B cell (primary cell): ENCODE data around the gene TARBP2. TPM values are rescaled to one million over a fixed set of nuclear protein-coding genes. Genes with fewer than 3 reads are reported as not detected.
A peak's percentile ranks its signal among the peaks of the same experiment; 100 is the strongest.

Experiments
- ATAC-seq: fragments of 200-7000 bp; cut with Tn5 transposase; one replicate; pipeline ENCODE4 v1.10.0; 2021; ENCODE audit warnings: low read depth, mild to moderate bottlenecking, moderate number of reproducible peaks, moderate library complexity
- CTCF ChIA-PET: fragments of 350-600 bp; sonication (Branson Sonifier 250); formaldehyde crosslinking; loops from one replicate; lab custom pipeline; 2021; ENCODE audit warnings: antibody characterized with exemption, inconsistent platforms; lab: Charles Lee
- POLR2A ChIA-PET: fragments of 350-600 bp; sonication (Branson Sonifier 250); formaldehyde crosslinking; loops from one replicate; lab custom pipeline; 2021; ENCODE audit warnings: antibody characterized with exemption; lab: Charles Lee
- DNase-seq: peaks from one replicate; pipeline ENCODE4 v3.0.0; 2013
- H2AFZ ChIP-seq: 2 replicates; pipeline ENCODE4 v1.6.1; 2012; ENCODE audit warnings: mild to moderate bottlenecking, low read depth, low read length; ENCODE audit not compliant: insufficient read depth, poor library complexity, severe bottlenecking
- H3K27ac ChIP-seq, 2 donors: 1 replicate in 1 of 2; 2 replicates in 1 of 2; pipeline ENCODE4 v1.5.1; 2012 to 2013; ENCODE audit warnings: low read length in 2 of 2, mild to moderate bottlenecking in 2 of 2, moderate library complexity in 1 of 2
- H3K27me3 ChIP-seq, 4 experiments: fragments of 200-600 bp in 1 of 4; sonication (generic) in 1 of 4; replicated peaks in 1 of 4; 1 replicate in 2 of 4; 2 replicates in 2 of 4; pipeline versions ENCODE4 v1.6.1 to v1.7.0; 2013 to 2016; ENCODE audit warnings: low read length in 3 of 4, mild to moderate bottlenecking in 2 of 4, mixed read lengths in 1 of 4, moderate library complexity in 1 of 4; ENCODE audit not compliant: insufficient read depth in 4 of 4, control insufficient read depth in 3 of 4; ENCODE audit errors: control extremely low read depth in 1 of 4
- H3K36me3 ChIP-seq, 2 experiments: replicated peaks in 1 of 2; 1 replicate in 1 of 2; 2 replicates in 1 of 2; pipeline versions ENCODE4 v1.6.1 to v1.7.1; 2013; ENCODE audit warnings: low read length in 1 of 2; ENCODE audit not compliant: insufficient read depth in 2 of 2, control insufficient read depth in 1 of 2; ENCODE audit errors: control extremely low read depth in 1 of 2, extremely low read depth in 1 of 2
- H3K4me1 ChIP-seq, 2 donors: fragments of 200-600 bp in 1 of 2; sonication (generic) in 1 of 2; 1 replicate in 1 of 2; 2 replicates in 1 of 2; pipeline versions ENCODE4 v1.5.1 to v1.6.1; 2013 to 2017; ENCODE audit warnings: low read length in 2 of 2; ENCODE audit not compliant: control insufficient read depth in 2 of 2, insufficient read depth in 2 of 2
- H3K4me2 ChIP-seq: replicated peaks from 2 replicates; pipeline ENCODE3; 2012; ENCODE audit warnings: mild to moderate bottlenecking, low read depth, low read length; ENCODE audit not compliant: poor library complexity, severe bottlenecking
- H3K4me3 ChIP-seq, 5 experiments: fragments of 200-600 bp in 1 of 5; sonication (generic) in 1 of 5; 1 replicate in 3 of 5; 2 replicates in 2 of 5; pipeline versions ENCODE4 v1.5.1 to v1.7.0; 2011 to 2016; ENCODE audit warnings: low read length in 4 of 5, mild to moderate bottlenecking in 4 of 5, low read depth in 2 of 5, control low read depth in 1 of 5, moderate library complexity in 1 of 5; ENCODE audit not compliant: insufficient read depth in 1 of 5; ENCODE audit errors: control extremely low read depth in 1 of 5, extremely low read depth in 1 of 5
- H3K79me2 ChIP-seq: fragments of 200-600 bp; sonication (generic); one replicate; pipeline ENCODE4 v1.6.0; 2016; ENCODE audit warnings: low read length; ENCODE audit not compliant: control insufficient read depth, insufficient read depth
- H3K9ac ChIP-seq: fragments of 200-600 bp; sonication (generic); 2 replicates; pipeline ENCODE4 v1.6.1; 2017; ENCODE audit warnings: mild to moderate bottlenecking, low read length, moderate library complexity
- H3K9me3 ChIP-seq, 3 donors: one replicate each; pipeline versions ENCODE4 v1.6.1 to v1.7.1; 2013; ENCODE audit warnings: low read length in 2 of 3; ENCODE audit not compliant: control insufficient read depth in 2 of 3, insufficient read depth in 1 of 3; ENCODE audit errors: control extremely low read depth in 1 of 3
- H4K20me1 ChIP-seq: 2 replicates; pipeline ENCODE4 v1.6.0; 2012; ENCODE audit warnings: mild to moderate bottlenecking, low read length; ENCODE audit not compliant: insufficient read depth, control insufficient read depth, poor library complexity, severe bottlenecking
- H3K27ac Mint-ChIP-seq: one replicate; pipeline ENCODE4 v1.8.0; 2021; ENCODE audit warnings: mixed read lengths
- H3K27me3 Mint-ChIP-seq: one replicate; pipeline ENCODE4 v1.8.0; 2021; ENCODE audit warnings: mixed read lengths
- H3K4me1 Mint-ChIP-seq: one replicate; pipeline ENCODE4 v1.8.0; 2021; ENCODE audit warnings: mixed read lengths
- H3K4me3 Mint-ChIP-seq: one replicate; pipeline ENCODE4 v1.8.0; 2021; ENCODE audit warnings: mixed read lengths
- H3K9me3 Mint-ChIP-seq: one replicate; pipeline ENCODE4 v1.8.0; 2022; ENCODE audit warnings: mixed read lengths; ENCODE audit not compliant: insufficient read depth
- CTCF ChIP-seq: fragments of 200-600 bp; IDR thresholded peaks from one replicate; pipeline ENCODE4 v1.8.0; 2022; ENCODE audit warnings: antibody characterized with exemption, mild to moderate bottlenecking
- EZH2 ChIP-seq: IDR thresholded peaks from 2 replicates; pipeline ENCODE4 v1.6.1; 2012; ENCODE audit warnings: borderline replicate concordance, low read depth, mild to moderate bottlenecking, moderate library complexity, low read length; ENCODE audit not compliant: insufficient read depth, poor library complexity, severe bottlenecking
- WGBS: methylation state at CpG from one replicate; pipeline ENCODE4 v1.1.5; 2013; ENCODE audit warnings: missing lambda C conversion rate; ENCODE audit not compliant: insufficient coverage; 5-methylcytosine and 5-hydroxymethylcytosine counted together
- intact Hi-C: fragments of 100-400 bp; cut with micrococcal nuclease; formaldehyde crosslinking; loops from one replicate; pipeline ENCODE4 v1.10.0; 2022
- polyA plus RNA-seq: library from polyadenylated mRNA; depleted of rRNA; stranded (reverse); fragments of >200 nt; gene quantifications from 2 replicates; pipeline ENCODE4 v1.2.3, GENCODE V29; 2012
- total RNA-seq, 2 donors: library from RNA; stranded (reverse); fragments of 120-200 nt in 1 of 2; gene quantifications; 1 replicate in 1 of 2; 2 replicates in 1 of 2; pipeline versions ENCODE4 v1.2.3 to v1.2.4, GENCODE V29; 2013 to 2022

Gene TARBP2
- total and polyA plus RNA-seq, 2 donors (not counting 1 experiment from before 2014, with no cell fraction given): 41.6 to 47.2 TPM

- peaks cover 0 to 6% of the 10 kb centered on the region in 2 experiments for H3K36me3 ChIP-seq
- peaks cover 29% of the 10 kb centered on the region for H3K4me1 Mint-ChIP-seq
- no peak for ATAC-seq
- peaks cover 16% of the 10 kb centered on the region for H3K79me2 ChIP-seq
- TF ChIP-seq EZH2: no peak
- TF ChIP-seq CTCF: peak; percentile 15
- H3K27me3 ChIP-seq: no peaks in the 10 kb centered on the region
- peaks cover 0 to 6% (median 0%) of the 10 kb centered on the region in 3 donors for H3K9me3 ChIP-seq
- H2AFZ ChIP-seq: peak within 1 kb of the TSS; percentile 94
- intact Hi-C loops: loop anchor here (1.0 to 2.0 kb wide), 9 partner anchors 47 to 493 kb away; partner anchors contain the start of genes ATF7, CSAD, EIF4B and PCBP2
- peak within 1 kb of the TSS; percentile 85 for H3K4me2 ChIP-seq
- POLR2A ChIA-PET: interaction anchor here (0.6 to 2.6 kb wide), 3 partner anchors 12 to 147 kb away, joined by 5 to 15 read pairs (median 5); partner anchors contain the start of gene SP1
- WGBS: under 1% methylated on average over 33 of the region's 51 CpGs
- H3K27me3 Mint-ChIP-seq: no peaks in the 10 kb centered on the region
- peak within 1 kb of the TSS; percentile 92 for H3K4me3 Mint-ChIP-seq
- DNase-seq: peak; percentile 60
- no peaks in the 10 kb centered on the region for H4K20me1 ChIP-seq
- no peaks in the 10 kb centered on the region for H3K9me3 Mint-ChIP-seq
- peak within 1 kb of the TSS; percentile 65 to 94 (median 76) for H3K4me3 ChIP-seq
- H3K27ac Mint-ChIP-seq: peak within 1 kb of the TSS; percentile 97
- CTCF ChIA-PET: interaction anchor here (1.5 to 3.5 kb wide), 2 partner anchors 9 to 26 kb away, joined by 4 to 27 read pairs; no protein-coding TSS in a partner anchor
- peak within 1 kb of the TSS; percentile 99 for H3K9ac ChIP-seq
- H3K4me1 ChIP-seq: peaks cover 22 to 28% of the 10 kb centered on the region in 2 donors
- H3K27ac ChIP-seq: peak within 1 kb of the TSS; percentile 95 to 97
Measured at GRCh38 chr12:53499266-53500141, 1.6 kb upstream of the TARBP2 start, which contains the start of gene MAP3K12. Gene MAP3K12, minus strand, starts transcription at chr12:53499458. Its CDS starts 12,067 bp downstream, at chr12:53487391.
